HG03521 (cell line): ENCODE results near the gene DDX4.
"Not testable (repeated sequence)": the region's sequence is repeated elsewhere in the genome, so short reads cannot be mapped to it uniquely, and the experiment has no call there.

ENCODE experiments used
- ATAC-seq: cut with Tn5 transposase; IDR thresholded peaks from one replicate; pipeline ENCODE4 v1.9.1; 2021; ENCODE audit warnings: mild to moderate bottlenecking, moderate library complexity; ENCODE audit not compliant: unreplicated experiment

DDX4 gene

GRCh38 chr5:55720188-55720703, 17.6 kb upstream of the DDX4 start:
- no peak for ATAC-seq

- ATAC-seq = no peak
Observed at GRCh38 chr5:55724281-55724680, 13.6 kb upstream of the DDX4 start.

GRCh38 chr5:55731848-55732247, 6.0 kb upstream of the DDX4 start:
- no peak for ATAC-seq

GRCh38 chr5:55732585-55732984, 5.3 kb upstream of the DDX4 start:
- ATAC-seq = no peak

- ATAC-seq = no peak
Observed at GRCh38 chr5:55734658-55735057, 3.2 kb upstream of the DDX4 start.

- no peak for ATAC-seq
Observed at GRCh38 chr5:55742778-55743177, 4.9 kb downstream of the DDX4 start.

- no peak for ATAC-seq
Observed at GRCh38 chr5:55747778-55748318, 10.0 kb downstream of the DDX4 start.

- no peak for ATAC-seq
Observed at GRCh38 chr5:55749387-55749786, 11.5 kb downstream of the DDX4 start.

- ATAC-seq = no peak
Observed at GRCh38 chr5:55750063-55750462, 12.2 kb downstream of the DDX4 start.

- no peak for ATAC-seq
Observed at GRCh38 chr5:55750499-55750898, 12.6 kb downstream of the DDX4 start.

GRCh38 chr5:55758231-55758630, 20.4 kb downstream of the DDX4 start:
- ATAC-seq = no peak

GRCh38 chr5:55758714-55759113, 20.9 kb downstream of the DDX4 start:
- no peak for ATAC-seq

- ATAC-seq = not testable (repeated sequence)
Observed at GRCh38 chr5:55761721-55762120, 23.9 kb downstream of the DDX4 start.

GRCh38 chr5:55763746-55764420, 26.0 kb downstream of the DDX4 start:
- peak; percentile 78 for ATAC-seq

GRCh38 chr5:55768279-55768678, 30.4 kb downstream of the DDX4 start:
- ATAC-seq = no peak

GRCh38 chr5:55771175-55771655, 33.4 kb downstream of the DDX4 start:
- ATAC-seq = no peak

- no peak for ATAC-seq
Observed at GRCh38 chr5:55773057-55773456, 35.2 kb downstream of the DDX4 start.

GRCh38 chr5:55777332-55777731, 39.5 kb downstream of the DDX4 start:
- no peak for ATAC-seq

- ATAC-seq = no peak
Observed at GRCh38 chr5:55800924-55801323, 63.1 kb downstream of the DDX4 start.

- not testable (repeated sequence) for ATAC-seq
Observed at GRCh38 chr5:55808814-55809213, 71.0 kb downstream of the DDX4 start.

GRCh38 chr5:55815939-55816338, 78.1 kb downstream of the DDX4 start:
- not testable (repeated sequence) for ATAC-seq

- ATAC-seq = no peak
Observed at GRCh38 chr5:55816342-55816741, 78.5 kb downstream of the DDX4 start.

- ATAC-seq = no peak
Observed at GRCh38 chr5:55817030-55817429, 79.2 kb downstream of the DDX4 start.
